ENCODE measurements around the gene FBXO24.

FBXO24 gene

GRCh38 chr7:100620804-100621203, 34.7 kb downstream of the FBXO24 start:
- no peak for DNase-seq (ENCODE audit: low read depth)

- DNase-seq (ENCODE audit: low read depth): no peak
Measured at GRCh38 chr7:100621554-100621953, 35.4 kb downstream of the FBXO24 start.

- DNase-seq (ENCODE audit: low read depth): no peak
Measured at GRCh38 chr7:100623951-100624824, 38.1 kb downstream of the FBXO24 start.

GRCh38 chr7:100626055-100626454, 39.9 kb downstream of the FBXO24 start:
- DNase-seq (ENCODE audit: low read depth): no peak

DNA sequence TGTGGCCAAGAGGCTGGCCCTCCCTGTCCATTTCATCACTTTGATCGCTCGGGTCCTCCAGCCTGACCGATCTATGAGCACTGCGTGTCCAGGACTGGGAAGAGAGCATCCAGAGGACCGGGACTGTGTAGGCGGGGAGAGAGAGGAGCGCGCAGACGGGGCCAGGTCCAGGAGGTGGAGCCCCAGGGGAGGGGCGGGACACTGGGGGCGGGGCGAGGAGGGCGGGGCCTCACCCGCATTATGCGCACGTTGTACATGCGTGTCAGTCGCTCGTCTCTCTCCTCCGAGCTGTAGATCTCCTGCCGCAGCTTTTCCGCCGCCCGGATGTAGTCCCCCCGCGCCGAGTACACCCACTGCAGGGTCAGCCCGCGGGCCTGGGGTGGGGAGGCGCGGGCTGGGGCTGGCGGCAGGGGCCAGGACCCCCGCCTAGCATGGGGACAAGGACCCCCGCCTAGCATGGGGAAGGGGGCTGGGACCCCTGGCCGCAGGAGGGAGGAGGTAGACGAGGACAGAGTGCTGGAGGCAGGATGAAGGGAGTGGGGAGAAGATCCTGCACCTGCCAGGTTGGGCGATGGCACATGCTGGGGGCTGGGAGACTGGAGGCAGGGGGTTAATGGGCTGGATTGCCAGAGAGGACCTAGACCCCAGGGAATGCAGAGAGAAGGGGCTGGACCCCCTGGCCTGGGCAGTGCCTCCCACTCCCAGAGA, 40.6 kb downstream of the FBXO24 start:
- DNase-seq (ENCODE audit: low read depth): peak; percentile 88

DNA sequence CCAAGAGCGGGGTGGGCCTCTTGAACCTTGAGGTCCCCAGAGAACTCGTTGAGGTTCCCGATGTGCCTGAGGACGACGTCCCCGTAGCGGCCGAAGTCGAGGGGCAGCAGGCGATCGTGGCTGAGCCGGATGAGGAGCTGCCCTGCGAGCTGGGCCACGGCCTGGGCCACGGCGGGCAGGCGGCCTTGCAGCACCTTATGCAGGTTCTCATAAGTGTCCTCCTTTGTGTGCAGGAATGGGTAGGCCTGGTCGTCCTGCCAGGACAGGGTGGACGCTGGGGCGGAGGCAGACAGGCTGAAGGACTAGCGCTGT, 41.1 kb downstream of the FBXO24 start:
- no peak for DNase-seq (ENCODE audit: low read depth)

DNA sequence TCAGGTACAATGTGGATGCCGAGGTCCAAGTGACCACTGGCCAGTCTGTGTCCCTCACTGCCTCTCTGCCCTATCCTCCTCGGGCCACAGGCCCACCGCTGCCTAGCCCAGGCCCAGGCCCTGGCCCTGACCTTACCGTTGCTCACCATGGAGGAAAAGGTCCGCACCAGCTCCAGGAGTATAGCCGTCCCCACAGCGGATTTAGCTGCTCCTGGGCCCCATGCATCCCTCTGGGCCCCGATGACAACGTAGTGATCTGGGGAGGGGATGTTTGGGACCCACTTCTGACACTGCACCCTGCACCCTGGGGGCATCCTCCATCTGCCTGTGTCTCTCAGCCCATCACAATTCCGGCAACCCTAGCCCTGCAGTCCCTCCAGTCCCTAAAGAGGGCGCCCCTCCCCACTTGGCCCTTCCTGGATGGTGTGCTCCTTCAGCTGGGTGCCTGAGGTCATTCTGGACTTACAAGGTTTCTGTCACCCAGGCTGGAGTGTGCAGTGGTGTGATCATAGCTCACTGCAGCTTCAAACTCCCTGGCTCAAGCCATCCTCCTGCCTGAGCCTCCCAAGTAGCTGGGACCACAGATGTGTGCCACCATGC, 43.1 kb downstream of the FBXO24 start:
- peak; percentile 32 for DNase-seq (ENCODE audit: low read depth)

DNA sequence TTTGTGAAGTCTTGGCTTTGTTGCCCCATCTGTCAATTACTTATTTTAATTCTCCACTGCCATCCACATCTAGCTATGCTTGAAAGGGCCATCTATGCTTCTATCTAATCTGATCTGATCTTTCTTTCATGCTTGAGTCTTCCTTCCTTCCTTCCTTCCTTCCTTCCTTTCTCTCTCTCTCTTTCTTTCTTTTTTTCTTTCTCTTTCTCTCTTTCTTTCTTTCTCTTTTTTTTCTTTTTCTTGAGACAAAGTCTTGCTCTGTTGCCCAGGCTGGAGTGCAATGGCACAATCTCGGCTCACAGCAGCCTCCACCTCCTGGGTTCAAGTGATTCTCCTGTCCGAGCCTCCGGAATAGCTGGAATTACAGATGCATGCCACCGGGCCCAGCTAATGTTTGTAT, 43.9 kb downstream of the FBXO24 start:
- DNase-seq (ENCODE audit: low read depth): no peak

DNA sequence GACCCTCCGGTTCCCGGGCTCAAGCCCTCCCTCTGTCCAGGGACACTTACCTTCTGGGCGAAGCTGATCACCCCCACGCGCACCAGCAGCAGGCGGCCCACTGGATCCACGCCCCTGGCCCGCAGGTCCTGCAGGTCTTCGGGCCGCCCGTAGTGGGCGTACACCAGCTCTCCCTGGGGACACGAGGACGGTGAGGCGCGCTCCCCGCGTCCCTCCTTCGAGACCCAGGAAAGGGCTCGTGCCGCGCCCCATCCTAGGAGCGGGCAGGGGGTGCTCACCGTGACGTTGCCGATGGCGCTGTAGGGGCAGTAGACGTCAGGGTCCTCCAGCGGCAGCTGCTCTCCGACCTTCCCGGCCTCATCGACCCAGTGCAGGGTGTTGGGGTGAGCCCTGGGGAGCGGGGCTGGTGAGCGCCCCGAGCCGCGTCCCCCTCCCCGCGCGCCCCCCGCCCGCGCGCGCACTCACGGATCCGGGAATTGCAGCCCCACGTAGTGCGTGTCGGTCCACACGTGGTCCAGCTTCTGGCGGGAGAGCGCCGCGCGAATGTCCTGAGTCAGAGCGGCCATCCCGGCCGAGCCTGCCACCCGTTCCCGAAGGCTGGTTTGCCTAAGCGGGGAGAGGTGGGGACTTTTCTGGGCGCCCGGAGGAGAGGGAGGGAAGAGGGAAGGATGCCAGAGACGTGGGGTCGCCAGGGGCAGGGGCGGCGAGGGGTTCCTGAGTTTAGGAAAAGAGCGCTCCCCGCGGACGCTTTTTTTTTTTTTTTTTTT, 47.0 kb downstream of the FBXO24 start:
- peak; percentile 31 for DNase-seq (ENCODE audit: low read depth)

DNA sequence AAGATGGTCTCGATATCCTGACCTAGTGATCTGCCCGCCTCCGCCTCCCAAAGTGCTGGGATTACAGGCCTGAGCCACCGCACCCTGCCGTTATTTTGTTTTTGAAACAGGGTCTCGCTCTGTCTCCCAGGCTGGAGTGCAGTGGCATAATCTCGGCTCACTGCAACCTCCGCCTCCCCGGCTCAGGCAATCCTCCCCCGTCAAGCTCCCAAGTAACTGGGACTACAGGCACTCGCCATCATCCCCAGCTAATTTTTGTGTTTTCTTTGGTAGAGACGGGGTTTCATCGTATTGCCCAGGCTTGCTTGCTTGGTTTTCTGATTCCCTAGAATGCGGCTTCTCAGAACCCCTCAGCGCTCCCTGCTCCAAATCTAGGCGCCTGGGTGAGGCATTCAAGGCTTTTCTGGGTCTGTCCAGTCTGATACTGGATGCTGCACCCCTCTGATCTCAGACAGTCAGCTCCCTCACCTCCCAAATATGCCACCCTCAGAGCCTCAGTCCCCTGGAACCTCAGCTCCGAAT, 53.9 kb downstream of the FBXO24 start:
- no peak for DNase-seq (ENCODE audit: low read depth)

- DNase-seq (ENCODE audit: low read depth): no peak
Measured at GRCh38 chr7:100640517-100641440, 54.7 kb downstream of the FBXO24 start.

DNA sequence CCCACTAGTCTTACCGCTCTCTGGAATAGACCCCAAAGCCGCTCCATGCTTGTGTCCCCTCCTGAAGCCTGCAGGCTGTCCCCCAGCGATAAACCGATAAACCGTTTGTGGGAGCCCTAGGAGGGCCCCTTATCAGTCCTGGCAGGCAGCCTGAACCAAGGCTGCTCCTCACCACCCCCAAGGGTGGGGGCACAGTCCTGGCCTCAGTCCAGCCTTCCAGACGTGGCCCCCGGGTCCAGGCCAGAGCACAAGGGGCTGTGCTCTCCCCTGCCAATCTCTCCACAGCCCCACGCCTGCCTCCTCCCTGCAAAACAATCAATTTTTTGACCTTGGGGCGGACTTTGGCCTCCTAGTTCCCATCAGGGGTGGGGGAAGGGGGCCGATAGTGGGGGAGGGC, 55.3 kb downstream of the FBXO24 start, which contains the start of gene TFR2:
TFR2 (minus strand) TSS at position 90 of the 397 bp plus-strand sequence; CDS start at position 47, 43 bp downstream.
- DNase-seq (ENCODE audit: low read depth): no peak

GRCh38 chr7:100641860-100642533, 55.9 kb downstream of the FBXO24 start:
- DNase-seq (ENCODE audit: low read depth): no peak

DNA sequence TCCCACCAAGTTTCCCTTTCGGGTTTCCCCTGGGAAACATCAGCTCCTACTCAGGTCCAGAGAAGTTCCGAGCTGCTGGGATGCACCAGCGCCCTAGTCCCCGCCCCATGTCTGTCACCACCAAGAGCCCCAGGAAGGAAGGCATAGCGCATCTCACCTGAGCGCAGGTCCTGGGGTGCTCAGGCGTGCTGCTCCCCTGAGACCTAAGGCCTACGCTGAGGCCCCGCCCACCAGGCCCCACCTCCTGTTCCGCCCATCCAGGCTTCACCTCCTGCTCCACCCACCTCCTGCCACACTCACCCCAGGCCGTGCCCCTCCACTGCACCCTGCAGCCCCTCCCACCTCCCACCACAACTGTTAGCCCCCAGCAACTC, 56.4 kb downstream of the FBXO24 start:
- no peak for DNase-seq (ENCODE audit: low read depth)

DNA sequence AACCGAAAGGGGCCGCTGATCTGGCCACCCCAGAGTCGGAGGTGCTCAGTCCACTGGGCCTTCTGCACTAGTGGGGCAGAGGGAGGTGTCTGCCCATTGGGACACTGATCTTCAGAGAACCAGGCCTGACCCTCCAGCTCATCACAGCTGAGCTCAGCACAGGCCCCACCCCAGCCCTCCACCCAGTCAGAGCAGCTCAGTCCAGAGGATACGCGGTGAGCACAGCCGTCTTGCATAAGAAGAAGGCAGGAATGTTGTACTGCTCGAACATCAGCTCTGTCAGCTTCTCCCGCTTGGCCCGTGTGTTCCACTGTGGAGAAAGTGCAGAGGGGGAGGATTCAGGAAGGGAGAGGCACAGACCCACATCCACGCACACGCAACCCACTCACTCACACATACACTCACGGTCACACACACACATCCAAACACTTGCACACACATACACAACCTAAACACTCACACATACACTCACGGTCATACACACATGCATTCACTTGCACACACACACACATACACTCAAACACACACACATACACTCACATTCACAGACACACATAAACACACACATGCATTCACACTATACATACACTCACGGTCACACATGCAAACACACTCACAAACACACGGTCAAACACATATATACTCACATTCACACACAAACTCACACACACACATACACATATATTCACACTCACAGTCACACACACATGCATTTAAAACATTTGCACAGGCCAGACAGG, 63.9 kb downstream of the FBXO24 start:
- DNase-seq (ENCODE audit: low read depth): peak; percentile 26
